GM23338 (cell line): ENCODE results near the gene MRPS15. TPM values are rescaled to one million over a fixed set of nuclear protein-coding genes. Genes with fewer than 3 reads are reported as not detected.

Experiments
- ATAC-seq: fragments of 200-7000 bp; cut with Tn5 transposase; 3 replicates; pipeline ENCODE4 v1.9.1; 2020
- DNase-seq: peaks from one replicate; pipeline ENCODE4 v3.0.0-alpha.2; 2015; ENCODE audit warnings: low spot score
- H2AFZ ChIP-seq: fragments of 200-600 bp; sonication (generic); 2 replicates; pipeline ENCODE4 v1.8.0; 2016; ENCODE audit warnings: antibody characterized with exemption, mild to moderate bottlenecking, moderate library complexity
- H3F3A ChIP-seq: fragments of 200-600 bp; sonication (generic); replicated peaks from 2 replicates; pipeline ENCODE4 v1.8.0; 2017; ENCODE audit warnings: antibody characterized with exemption, mixed run types, low read depth
- H3K27ac ChIP-seq: fragments of 200-600 bp; sonication (generic); 2 replicates; pipeline ENCODE4 v1.6.1; 2016; ENCODE audit warnings: low read depth
- H3K27me3 ChIP-seq: fragments of 200-600 bp; sonication (generic); 2 replicates; pipeline ENCODE4 v1.8.0; 2016; ENCODE audit warnings: mild to moderate bottlenecking, mixed run types, moderate library complexity; ENCODE audit not compliant: insufficient read depth
- H3K36me3 ChIP-seq: fragments of 200-600 bp; sonication (generic); 2 replicates; pipeline ENCODE4 v1.8.0; 2016; ENCODE audit warnings: mild to moderate bottlenecking; ENCODE audit not compliant: insufficient read depth
- H3K4me1 ChIP-seq: fragments of 200-600 bp; sonication (generic); 2 replicates; pipeline ENCODE4 v1.8.0; 2016; ENCODE audit warnings: mild to moderate bottlenecking, moderate library complexity; ENCODE audit not compliant: insufficient read depth
- H3K4me2 ChIP-seq: fragments of 200-600 bp; sonication (generic); 2 replicates; pipeline ENCODE4 v1.7.1; 2017; ENCODE audit warnings: mixed run types
- H3K4me3 ChIP-seq: fragments of 200-600 bp; sonication (generic); 2 replicates; pipeline ENCODE4 v1.6.1; 2016; ENCODE audit warnings: mixed run types
- H3K79me2 ChIP-seq: fragments of 200-600 bp; sonication (generic); replicated peaks from 2 replicates; pipeline ENCODE4 v1.8.0; 2017; ENCODE audit warnings: mild to moderate bottlenecking; ENCODE audit not compliant: insufficient read depth
- H3K9me2 ChIP-seq: fragments of 200-600 bp; sonication (generic); 2 replicates; pipeline ENCODE4 v1.8.0; 2017; ENCODE audit not compliant: insufficient read depth
- H4K20me1 ChIP-seq: fragments of 200-600 bp; sonication (generic); replicated peaks from 2 replicates; pipeline ENCODE4 v1.8.0; 2017; ENCODE audit warnings: mild to moderate bottlenecking; ENCODE audit not compliant: insufficient read depth
- H3K27ac Mint-ChIP-seq: 2 replicates; pipeline ENCODE4 v1.8.0; 2020; ENCODE audit warnings: inconsistent platforms, mild to moderate bottlenecking, moderate library complexity, mixed read lengths
- H3K27me3 Mint-ChIP-seq: 3 replicates; pipeline ENCODE4 v1.8.0; 2022; ENCODE audit warnings: low read depth, mild to moderate bottlenecking, moderate library complexity, mixed read lengths, inconsistent platforms; ENCODE audit not compliant: insufficient read depth, poor library complexity
- H3K36me3 Mint-ChIP-seq: 3 replicates; pipeline ENCODE4 v1.8.0; 2021; ENCODE audit warnings: low read depth, mild to moderate bottlenecking, inconsistent platforms, moderate library complexity, mixed read lengths
- H3K4me1 Mint-ChIP-seq: 3 replicates; pipeline ENCODE4 v1.8.0; 2020; ENCODE audit warnings: mild to moderate bottlenecking, inconsistent platforms, mixed read lengths
- H3K4me3 Mint-ChIP-seq: 3 replicates; pipeline ENCODE4 v1.8.0; 2021; ENCODE audit warnings: moderate library complexity, mild to moderate bottlenecking, inconsistent platforms, mixed read lengths
- H3K9me3 Mint-ChIP-seq: 3 replicates; pipeline ENCODE4 v1.8.0; 2020; ENCODE audit warnings: moderate library complexity, mild to moderate bottlenecking, inconsistent platforms, mixed read lengths
- CREB1 ChIP-seq: fragments of 250-450 bp; sonication (Bioruptor Pico); IDR thresholded peaks from 2 replicates; pipeline ENCODE4 v1.5.0; 2020; ENCODE audit warnings: low read depth, mild to moderate bottlenecking, moderate library complexity
- EZH2 ChIP-seq: fragments of 200-600 bp; sonication (generic); IDR thresholded peaks from one replicate; pipeline ENCODE4 v1.8.0; 2017; ENCODE audit warnings: antibody characterized with exemption, mild to moderate bottlenecking, low read depth; ENCODE audit not compliant: unreplicated experiment
- EZH2phosphoT487 ChIP-seq: fragments of 200-600 bp; sonication (generic); IDR thresholded peaks from one replicate; pipeline ENCODE4 v1.8.1; 2018; ENCODE audit warnings: antibody characterized with exemption; ENCODE audit not compliant: unreplicated experiment
- JUNB ChIP-seq: IDR thresholded peaks from one replicate; pipeline ENCODE4 v1.6.1; 2016; ENCODE audit warnings: antibody characterized with exemption; ENCODE audit not compliant: unreplicated experiment
- NANOG ChIP-seq: IDR thresholded peaks from 2 replicates; pipeline ENCODE4 v1.6.1; 2016; ENCODE audit warnings: antibody characterized with exemption, borderline replicate concordance
- POLR2AphosphoS5 ChIP-seq: IDR thresholded peaks from 2 replicates; pipeline ENCODE4 v1.6.1; 2016; ENCODE audit warnings: antibody characterized with exemption, low read depth
- STAT1 ChIP-seq: IDR thresholded peaks from one replicate; pipeline ENCODE4 v1.6.1; 2016; ENCODE audit warnings: antibody characterized with exemption; ENCODE audit not compliant: unreplicated experiment
- ZNF114 ChIP-seq: fragments of 250-450 bp; sonication (Bioruptor Pico); IDR thresholded peaks from 2 replicates; pipeline ENCODE4 v1.5.0; 2020; ENCODE audit warnings: mild to moderate bottlenecking, moderate library complexity
- ZNF331 ChIP-seq: fragments of 250-450 bp; sonication (Bioruptor Pico); IDR thresholded peaks from 2 replicates; pipeline ENCODE4 v1.5.0; 2020; ENCODE audit warnings: low read depth, mild to moderate bottlenecking, moderate library complexity
- polyA plus RNA-seq: library from polyadenylated mRNA; unstranded; fragments of >200 nt; fragmentation: Nextera tagmentation; extraction: Ambion mirVana; gene quantifications from 2 replicates; pipeline ENCODE4 v1.2.1, GENCODE V29; 2016
- total RNA-seq: library from RNA; depleted of rRNA; stranded (reverse); fragments of >200 nt; shearing (Covaris generic); gene quantifications from 2 replicates; pipeline ENCODE4 v1.2.3, GENCODE V29; 2014
- TF ChIP-seq, protein P1 (sequence below): IDR thresholded peaks from one replicate; pipeline ENCODE4 v1.6.1; 2018; ENCODE audit warnings: antibody characterized with exemption; ENCODE audit not compliant: unreplicated experiment
- TF ChIP-seq, protein P2 (sequence below): fragments of 250-450 bp; sonication (Bioruptor Pico); IDR thresholded peaks from 2 replicates; pipeline ENCODE4 v1.5.0; 2020; ENCODE audit warnings: mild to moderate bottlenecking, moderate library complexity
- TF ChIP-seq, protein P3 (sequence below), 2 experiments: fragments of 200-600 bp in 1 of 2; sonication (generic) in 1 of 2; conservative IDR thresholded peaks; 2 replicates each; pipeline versions ENCODE4 v1.5.1 to v1.6.1; 2016 to 2017; ENCODE audit warnings: antibody characterized with exemption in 2 of 2, low read depth in 2 of 2, mild to moderate bottlenecking in 2 of 2, moderate library complexity in 1 of 2
- TF ChIP-seq, protein P4 (sequence below): IDR thresholded peaks from 2 replicates; pipeline ENCODE4 v1.6.1; 2016; ENCODE audit warnings: antibody characterized with exemption

The MRPS15 gene
- total and polyA plus RNA-seq, 2 experiments from 2014 or later = 105 to 311 TPM

- Histone ChIP-seq H4K20me1 (no peaks in the 10 kb centered on the region), H3K79me2 (no peaks in the 10 kb centered on the region), H3K36me3 (no peaks in the 10 kb centered on the region), H3K9me2 (no peaks in the 10 kb centered on the region), H3K27ac (no peak overlapping the region), H3K4me2 (no peak overlapping the region), H3K4me3 (no peak overlapping the region), H3F3A (no peaks in the 10 kb centered on the region), H3K27me3 (peaks cover 2% of the 10 kb centered on the region; the same call in 1 of the 2 replicates), H3K4me1 (no peaks in the 10 kb centered on the region), H2AFZ (no peak overlapping the region)
- ATAC-seq (no peak), DNase-seq (no peak)
- Mint-ChIP-seq H3K4me1 (no peaks in the 10 kb centered on the region), H3K36me3 (no peaks in the 10 kb centered on the region), H3K4me3 (no peak overlapping the region), H3K27me3 (peaks cover 3% of the 10 kb centered on the region), H3K27ac (no peak overlapping the region), H3K9me3 (no peaks in the 10 kb centered on the region)
- TF ChIP-seq, protein P1, sequence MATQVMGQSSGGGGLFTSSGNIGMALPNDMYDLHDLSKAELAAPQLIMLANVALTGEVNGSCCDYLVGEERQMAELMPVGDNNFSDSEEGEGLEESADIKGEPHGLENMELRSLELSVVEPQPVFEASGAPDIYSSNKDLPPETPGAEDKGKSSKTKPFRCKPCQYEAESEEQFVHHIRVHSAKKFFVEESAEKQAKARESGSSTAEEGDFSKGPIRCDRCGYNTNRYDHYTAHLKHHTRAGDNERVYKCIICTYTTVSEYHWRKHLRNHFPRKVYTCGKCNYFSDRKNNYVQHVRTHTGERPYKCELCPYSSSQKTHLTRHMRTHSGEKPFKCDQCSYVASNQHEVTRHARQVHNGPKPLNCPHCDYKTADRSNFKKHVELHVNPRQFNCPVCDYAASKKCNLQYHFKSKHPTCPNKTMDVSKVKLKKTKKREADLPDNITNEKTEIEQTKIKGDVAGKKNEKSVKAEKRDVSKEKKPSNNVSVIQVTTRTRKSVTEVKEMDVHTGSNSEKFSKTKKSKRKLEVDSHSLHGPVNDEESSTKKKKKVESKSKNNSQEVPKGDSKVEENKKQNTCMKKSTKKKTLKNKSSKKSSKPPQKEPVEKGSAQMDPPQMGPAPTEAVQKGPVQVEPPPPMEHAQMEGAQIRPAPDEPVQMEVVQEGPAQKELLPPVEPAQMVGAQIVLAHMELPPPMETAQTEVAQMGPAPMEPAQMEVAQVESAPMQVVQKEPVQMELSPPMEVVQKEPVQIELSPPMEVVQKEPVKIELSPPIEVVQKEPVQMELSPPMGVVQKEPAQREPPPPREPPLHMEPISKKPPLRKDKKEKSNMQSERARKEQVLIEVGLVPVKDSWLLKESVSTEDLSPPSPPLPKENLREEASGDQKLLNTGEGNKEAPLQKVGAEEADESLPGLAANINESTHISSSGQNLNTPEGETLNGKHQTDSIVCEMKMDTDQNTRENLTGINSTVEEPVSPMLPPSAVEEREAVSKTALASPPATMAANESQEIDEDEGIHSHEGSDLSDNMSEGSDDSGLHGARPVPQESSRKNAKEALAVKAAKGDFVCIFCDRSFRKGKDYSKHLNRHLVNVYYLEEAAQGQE = no peak
- no peak for TF ChIP-seq ZNF114 (CRISPR knock-in tag)
- TF ChIP-seq CREB1 (CRISPR knock-in tag) = no peak
- TF ChIP-seq, protein P2, sequence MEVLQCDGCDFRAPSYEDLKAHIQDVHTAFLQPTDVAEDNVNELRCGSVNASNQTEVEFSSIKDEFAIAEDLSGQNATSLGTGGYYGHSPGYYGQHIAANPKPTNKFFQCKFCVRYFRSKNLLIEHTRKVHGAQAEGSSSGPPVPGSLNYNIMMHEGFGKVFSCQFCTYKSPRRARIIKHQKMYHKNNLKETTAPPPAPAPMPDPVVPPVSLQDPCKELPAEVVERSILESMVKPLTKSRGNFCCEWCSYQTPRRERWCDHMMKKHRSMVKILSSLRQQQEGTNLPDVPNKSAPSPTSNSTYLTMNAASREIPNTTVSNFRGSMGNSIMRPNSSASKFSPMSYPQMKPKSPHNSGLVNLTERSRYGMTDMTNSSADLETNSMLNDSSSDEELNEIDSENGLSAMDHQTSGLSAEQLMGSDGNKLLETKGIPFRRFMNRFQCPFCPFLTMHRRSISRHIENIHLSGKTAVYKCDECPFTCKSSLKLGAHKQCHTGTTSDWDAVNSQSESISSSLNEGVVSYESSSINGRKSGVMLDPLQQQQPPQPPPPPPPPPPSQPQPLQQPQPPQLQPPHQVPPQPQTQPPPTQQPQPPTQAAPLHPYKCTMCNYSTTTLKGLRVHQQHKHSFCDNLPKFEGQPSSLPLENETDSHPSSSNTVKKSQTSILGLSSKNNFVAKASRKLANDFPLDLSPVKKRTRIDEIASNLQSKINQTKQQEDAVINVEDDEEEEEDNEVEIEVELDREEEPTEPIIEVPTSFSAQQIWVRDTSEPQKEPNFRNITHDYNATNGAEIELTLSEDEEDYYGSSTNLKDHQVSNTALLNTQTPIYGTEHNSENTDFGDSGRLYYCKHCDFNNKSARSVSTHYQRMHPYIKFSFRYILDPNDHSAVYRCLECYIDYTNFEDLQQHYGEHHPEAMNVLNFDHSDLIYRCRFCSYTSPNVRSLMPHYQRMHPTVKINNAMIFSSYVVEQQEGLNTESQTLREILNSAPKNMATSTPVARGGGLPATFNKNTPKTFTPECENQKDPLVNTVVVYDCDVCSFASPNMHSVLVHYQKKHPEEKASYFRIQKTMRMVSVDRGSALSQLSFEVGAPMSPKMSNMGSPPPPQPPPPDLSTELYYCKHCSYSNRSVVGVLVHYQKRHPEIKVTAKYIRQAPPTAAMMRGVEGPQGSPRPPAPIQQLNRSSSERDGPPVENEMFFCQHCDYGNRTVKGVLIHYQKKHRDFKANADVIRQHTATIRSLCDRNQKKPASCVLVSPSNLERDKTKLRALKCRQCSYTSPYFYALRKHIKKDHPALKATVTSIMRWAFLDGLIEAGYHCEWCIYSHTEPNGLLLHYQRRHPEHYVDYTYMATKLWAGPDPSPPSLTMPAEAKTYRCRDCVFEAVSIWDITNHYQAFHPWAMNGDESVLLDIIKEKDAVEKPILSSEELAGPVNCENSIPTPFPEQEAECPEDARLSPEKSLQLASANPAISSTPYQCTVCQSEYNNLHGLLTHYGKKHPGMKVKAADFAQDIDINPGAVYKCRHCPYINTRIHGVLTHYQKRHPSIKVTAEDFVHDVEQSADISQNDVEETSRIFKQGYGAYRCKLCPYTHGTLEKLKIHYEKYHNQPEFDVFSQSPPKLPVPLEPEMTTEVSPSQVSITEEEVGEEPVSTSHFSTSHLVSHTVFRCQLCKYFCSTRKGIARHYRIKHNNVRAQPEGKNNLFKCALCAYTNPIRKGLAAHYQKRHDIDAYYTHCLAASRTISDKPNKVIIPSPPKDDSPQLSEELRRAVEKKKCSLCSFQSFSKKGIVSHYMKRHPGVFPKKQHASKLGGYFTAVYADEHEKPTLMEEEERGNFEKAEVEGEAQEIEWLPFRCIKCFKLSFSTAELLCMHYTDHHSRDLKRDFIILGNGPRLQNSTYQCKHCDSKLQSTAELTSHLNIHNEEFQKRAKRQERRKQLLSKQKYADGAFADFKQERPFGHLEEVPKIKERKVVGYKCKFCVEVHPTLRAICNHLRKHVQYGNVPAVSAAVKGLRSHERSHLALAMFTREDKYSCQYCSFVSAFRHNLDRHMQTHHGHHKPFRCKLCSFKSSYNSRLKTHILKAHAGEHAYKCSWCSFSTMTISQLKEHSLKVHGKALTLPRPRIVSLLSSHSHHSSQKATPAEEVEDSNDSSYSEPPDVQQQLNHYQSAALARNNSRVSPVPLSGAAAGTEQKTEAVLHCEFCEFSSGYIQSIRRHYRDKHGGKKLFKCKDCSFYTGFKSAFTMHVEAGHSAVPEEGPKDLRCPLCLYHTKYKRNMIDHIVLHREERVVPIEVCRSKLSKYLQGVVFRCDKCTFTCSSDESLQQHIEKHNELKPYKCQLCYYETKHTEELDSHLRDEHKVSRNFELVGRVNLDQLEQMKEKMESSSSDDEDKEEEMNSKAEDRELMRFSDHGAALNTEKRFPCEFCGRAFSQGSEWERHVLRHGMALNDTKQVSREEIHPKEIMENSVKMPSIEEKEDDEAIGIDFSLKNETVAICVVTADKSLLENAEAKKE (CRISPR knock-in tag) = no peak
- TF ChIP-seq POLR2AphosphoS5 = no peak
- TF ChIP-seq EZH2phosphoT487 = no peak
- TF ChIP-seq, protein P3, sequence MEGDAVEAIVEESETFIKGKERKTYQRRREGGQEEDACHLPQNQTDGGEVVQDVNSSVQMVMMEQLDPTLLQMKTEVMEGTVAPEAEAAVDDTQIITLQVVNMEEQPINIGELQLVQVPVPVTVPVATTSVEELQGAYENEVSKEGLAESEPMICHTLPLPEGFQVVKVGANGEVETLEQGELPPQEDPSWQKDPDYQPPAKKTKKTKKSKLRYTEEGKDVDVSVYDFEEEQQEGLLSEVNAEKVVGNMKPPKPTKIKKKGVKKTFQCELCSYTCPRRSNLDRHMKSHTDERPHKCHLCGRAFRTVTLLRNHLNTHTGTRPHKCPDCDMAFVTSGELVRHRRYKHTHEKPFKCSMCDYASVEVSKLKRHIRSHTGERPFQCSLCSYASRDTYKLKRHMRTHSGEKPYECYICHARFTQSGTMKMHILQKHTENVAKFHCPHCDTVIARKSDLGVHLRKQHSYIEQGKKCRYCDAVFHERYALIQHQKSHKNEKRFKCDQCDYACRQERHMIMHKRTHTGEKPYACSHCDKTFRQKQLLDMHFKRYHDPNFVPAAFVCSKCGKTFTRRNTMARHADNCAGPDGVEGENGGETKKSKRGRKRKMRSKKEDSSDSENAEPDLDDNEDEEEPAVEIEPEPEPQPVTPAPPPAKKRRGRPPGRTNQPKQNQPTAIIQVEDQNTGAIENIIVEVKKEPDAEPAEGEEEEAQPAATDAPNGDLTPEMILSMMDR (conservative IDR thresholded peaks at IDR 0.05; ENCODE audit: low read depth in 2 of 2) = no peak
- no peak for TF ChIP-seq STAT1
- TF ChIP-seq EZH2 = no peak
- no peak for TF ChIP-seq ZNF331 (CRISPR knock-in tag)
- TF ChIP-seq NANOG = no peak
- no peak for TF ChIP-seq JUNB
- TF ChIP-seq, protein P4, sequence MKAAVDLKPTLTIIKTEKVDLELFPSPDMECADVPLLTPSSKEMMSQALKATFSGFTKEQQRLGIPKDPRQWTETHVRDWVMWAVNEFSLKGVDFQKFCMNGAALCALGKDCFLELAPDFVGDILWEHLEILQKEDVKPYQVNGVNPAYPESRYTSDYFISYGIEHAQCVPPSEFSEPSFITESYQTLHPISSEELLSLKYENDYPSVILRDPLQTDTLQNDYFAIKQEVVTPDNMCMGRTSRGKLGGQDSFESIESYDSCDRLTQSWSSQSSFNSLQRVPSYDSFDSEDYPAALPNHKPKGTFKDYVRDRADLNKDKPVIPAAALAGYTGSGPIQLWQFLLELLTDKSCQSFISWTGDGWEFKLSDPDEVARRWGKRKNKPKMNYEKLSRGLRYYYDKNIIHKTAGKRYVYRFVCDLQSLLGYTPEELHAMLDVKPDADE = no peak
These were observed 38.4 kb upstream of the MRPS15 start for GRCh38 chr1:36502616-36503015.
